NCI-H82 treated with DMSO at 0.1 percent for 48 hours (cell line): ENCODE results near the gene KLC1.

Experiments used
- DNase-seq: peaks from one replicate; lab custom pipeline; 2025; ENCODE audit not compliant: unreplicated experiment; lab: John Stamatoyannopoulos, UW

KLC1 gene

DNA sequence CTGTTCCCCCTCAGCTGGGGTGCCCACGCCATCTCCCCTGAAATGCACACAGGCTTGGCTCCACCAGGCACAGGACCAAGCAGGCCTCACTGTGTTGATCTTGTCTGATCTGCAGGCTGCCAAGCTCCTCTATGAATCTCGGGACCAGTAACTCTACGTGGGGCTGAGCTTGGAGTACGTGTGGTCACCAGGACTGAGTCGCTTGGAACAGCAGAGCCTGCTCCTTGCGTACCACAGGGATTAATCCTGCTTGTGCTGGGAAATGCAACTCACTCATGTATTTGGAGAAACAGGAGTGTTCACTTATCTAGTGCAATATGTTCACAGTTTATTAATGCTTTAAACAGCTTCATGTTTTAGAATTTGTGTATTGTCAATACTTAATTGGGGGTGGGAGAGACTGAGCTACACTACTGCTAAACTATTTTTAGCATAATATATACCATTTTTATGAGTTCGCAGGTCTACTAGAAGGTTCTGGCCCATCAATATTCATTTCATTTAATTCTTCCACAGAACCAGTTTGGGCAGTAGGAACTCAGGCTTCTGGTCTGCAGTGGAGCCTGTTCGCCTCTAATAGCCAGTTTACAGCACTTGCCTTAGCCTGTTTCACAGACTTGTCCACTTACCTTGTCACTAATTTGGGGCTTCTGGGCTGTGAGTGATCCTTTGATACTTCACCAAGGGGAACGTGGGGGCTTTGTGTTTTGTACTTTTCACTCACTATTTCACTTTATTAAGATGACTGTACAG is 104.0 kb downstream of the KLC1 start:
- no peak for DNase-seq

DNA sequence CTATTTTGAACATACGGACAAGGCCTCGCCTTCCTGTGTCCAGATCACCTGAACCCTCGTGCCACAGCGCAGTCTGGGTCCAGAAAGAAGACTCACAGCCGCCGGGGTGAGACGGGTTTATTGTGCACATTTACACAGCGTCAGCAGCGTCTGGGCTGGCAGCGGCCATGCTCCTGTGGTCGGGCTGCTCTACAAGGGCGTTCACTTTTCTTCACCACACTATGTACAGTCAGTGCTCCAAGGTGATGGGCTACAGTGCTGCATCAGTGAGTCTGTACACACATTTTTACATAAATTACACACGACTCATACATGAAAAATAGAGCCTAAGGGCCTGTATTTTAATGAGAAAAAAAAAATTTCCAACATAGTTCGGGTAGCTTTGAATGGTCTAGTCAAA is 104.6 kb downstream of the KLC1 start:
- no peak for DNase-seq

DNA sequence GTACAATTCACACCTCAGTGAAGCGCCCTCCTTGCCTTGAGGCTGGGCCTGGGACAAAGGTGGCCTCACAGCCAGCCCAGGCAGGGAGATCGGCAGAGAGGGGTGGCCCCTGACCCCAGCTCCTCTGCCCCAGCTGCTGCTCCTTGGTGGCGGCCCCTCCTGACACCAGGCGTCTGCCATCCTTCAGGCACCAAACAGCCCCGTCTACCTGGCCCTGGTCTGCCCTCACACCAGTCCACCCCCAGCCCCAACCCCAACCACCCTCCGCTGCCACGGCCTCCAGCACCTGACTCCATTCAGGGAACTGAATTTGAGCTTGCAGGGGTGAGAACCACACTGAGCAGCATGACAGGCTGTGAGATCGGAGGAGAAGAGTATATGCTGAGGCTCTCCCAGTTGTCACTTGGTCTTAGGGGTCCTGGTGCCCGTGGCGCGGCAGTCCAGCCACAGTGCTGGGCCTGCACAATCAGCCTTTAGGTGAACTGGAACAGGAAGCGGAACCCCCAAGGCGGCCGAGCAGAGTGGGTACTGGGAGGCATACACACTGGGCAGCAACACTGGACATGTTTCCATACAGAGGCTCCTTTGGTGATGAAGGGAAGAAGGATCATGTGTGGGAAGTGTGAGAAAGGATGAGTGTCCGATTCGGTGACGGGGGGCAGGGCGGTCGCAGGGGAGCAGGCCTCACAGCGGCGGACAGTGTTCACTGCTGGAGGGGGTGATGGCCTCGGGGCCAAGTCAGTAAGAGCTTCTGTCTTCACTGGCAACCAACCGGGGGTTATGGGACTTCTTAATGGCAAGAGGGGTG is 105.3 kb downstream of the KLC1 start:
- DNase-seq, result no peak

DNA sequence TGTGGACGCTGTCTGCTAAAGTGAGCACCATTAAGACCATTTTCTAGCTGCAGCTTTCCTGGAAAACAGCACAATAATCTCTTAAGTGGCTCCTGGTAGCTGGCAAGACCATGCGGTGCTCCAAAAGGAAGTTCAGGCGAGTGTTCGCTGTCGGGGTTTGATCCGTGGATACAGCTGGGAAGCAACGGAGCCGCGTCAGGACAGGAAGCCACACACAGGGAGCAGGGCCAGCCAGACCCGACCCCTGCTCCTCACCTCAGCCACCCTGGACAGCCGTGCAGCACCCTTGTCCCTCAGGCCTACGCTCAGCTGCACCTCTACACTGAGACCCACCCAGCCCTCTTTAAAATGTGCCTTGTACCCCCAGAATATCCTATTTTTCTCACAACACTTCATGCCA is 106.0 kb downstream of the KLC1 start:
- no peak for DNase-seq

DNA sequence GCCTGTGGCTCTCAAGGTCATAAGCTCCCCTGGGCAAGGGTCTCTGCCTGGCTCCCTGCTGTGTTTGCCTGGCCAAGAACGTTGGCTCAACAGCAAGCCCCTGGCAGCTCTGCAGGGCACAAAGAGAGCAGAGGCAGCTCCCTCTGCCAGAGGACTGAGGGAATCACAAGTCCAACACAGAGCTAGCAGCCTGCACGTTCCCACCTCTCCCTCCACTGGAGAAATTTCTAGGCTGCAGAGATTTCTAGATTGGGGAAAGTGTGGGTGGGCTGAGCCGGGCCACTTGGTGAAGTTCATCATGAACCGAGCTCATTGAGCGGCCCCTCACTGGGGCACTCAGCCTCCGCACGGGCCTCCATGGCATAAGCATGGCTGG is 106.4 kb downstream of the KLC1 start:
- DNase-seq, result no peak

DNA sequence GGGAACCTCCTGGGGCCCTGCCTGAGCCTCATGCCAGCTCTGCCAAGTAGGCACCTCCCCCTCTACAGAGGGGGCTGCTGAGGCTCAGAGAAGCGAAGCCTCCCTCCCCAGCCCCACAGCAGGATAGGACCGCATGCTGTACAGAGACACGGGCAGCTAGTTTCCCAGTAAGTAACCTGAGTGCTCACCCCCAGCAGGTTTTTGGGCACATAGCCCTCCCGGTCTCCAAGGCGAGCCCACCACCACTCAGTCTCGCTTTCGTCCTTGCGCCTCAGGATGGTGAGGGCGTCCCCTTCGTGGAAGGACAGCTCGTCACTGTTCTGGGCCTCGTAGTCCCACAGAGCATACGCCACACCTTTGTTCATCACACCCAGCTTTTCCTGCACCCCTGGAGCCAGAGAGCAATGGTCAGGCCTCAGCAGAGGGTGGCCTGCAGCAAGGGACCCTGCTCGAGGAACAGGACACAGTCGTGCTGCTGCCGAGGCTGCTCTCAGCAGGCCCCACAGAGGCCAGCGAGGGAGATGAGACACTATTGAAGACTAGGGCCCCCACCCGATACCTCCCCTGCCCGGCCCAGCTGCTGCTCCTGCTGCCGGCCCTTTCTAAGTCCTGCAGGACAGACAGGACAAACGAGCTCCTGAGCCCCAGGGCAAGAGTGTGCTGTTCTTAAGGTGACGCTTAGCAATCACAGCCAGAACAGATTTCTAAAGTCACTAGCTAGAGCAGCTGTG is 107.0 kb downstream of the KLC1 start:
- no peak for DNase-seq

DNA sequence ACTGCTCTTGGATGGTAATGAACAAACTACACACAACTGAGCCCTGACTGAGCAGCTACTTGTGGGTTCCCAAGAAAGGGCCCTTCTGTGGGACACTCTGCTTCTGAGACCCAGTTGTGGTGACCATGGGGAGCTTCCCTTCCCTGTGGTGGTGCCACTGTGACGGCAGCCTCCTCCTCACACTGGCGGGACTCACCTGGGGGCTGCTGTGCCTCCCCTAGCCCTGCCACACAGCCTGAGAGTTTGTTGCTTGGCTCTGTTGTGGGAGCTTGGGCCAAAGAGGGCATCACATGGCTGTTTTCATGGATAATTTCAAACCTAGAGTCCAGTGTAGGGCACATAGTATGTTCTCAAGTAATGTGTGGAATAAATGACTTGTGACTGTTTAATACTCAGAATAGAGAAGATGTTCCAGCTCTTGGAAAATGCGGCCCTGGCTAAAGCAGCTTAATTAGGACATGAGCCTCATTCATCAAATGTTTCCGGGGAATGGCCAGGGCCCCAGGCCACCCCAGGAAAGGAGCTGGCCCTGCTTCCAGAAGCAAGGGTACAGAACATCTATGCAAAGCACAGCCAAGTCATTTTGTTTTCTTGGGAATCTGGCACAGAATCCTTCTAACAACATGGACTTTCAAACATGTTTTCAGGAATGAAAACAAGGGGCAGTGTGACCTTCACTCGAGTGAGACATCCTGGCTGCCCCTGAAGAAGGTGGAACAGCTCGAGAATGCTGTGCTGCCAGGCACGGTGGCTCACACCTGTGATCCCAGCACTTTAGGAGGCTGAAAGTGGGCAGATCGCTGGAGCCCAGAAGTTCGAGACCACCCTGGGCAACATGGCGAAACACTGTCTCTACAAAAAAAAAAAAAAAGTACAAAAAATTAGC is 107.8 kb downstream of the KLC1 start:
- no peak for DNase-seq

DNA sequence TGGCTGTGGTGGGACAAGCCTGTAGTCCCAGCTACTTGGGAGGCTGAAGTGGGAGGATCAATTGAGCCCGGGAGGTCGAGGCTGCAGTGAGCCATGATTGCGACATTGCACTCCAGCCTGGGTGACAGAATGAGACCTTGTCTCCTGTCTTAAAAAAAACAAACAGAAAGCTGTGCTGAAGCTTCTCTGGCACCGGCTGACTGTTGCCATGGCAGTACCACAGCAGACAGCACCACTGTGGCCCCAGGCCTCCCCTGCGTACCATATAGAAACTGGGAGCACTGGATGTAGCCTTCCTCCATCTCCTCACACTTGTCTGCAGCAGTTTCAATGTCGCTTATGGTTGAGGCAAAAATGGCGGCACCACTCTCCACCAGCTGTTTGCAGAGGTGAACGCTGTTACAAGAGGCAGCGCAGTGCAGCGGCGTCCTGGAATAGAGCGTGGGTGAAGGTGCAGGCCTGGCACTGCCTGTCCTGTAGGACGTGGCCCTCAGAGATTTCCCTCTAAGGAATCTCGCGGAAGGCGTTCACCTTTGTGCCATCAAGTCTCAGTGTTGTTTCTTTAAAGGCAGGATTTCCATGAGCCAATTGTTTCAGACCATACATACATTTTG is 108.5 kb downstream of the KLC1 start:
- no peak for DNase-seq

DNA sequence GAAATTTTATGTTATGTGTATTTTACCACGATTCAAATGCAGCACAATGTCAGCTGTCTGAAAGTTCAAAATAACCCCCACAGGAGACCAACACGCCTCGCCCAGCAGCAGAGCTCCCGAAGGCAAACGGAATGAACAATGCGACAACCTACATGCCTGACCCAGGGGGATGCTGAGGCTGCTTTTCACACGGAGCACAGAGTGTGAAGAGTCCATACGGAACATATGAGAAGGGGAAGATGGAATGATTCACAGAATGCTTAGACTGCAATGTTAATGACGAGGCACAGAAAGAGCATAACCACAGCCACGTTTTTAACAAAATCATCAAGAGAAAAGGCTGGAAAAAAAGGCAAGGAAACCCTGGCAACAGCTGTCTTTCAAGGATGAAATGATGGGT is 109.2 kb downstream of the KLC1 start:
- DNase-seq, result no peak

DNA sequence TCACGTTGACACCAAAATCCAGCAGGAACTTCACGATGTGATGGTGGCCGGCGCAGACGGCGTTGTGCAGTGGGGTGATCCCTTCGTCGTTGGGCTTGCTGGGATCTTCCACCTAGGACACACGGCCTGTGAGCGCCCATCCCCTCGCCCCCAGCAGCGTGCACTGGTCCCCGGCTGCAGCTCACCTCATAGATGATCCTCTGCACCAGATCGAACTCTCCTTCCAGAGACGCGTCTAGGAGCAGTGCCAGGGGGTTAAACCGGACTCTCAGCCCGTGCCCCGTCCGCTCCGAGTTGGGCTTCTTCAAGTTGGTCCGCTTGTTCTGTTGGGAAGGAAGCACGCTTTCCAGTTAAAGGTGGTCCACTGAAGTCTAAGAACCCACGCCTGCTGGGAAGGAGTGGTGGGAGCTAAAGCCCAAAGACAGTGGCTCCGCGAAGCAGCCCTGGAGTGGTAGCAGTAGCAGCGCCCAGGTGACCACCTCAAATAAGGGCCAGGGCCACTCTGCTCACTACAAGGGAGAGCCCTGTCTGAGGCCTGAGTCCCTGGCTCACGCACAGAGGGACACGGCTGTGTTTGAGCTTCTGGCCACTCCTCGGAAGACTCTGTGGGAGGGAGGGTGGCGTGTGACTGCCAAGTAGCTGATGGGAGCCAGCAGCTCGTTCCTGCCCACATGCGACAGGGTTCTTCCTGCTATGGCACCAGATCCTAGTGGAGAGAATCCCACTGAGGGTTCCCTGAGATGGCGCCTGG is 109.9 kb downstream of the KLC1 start:
- no peak for DNase-seq

DNA sequence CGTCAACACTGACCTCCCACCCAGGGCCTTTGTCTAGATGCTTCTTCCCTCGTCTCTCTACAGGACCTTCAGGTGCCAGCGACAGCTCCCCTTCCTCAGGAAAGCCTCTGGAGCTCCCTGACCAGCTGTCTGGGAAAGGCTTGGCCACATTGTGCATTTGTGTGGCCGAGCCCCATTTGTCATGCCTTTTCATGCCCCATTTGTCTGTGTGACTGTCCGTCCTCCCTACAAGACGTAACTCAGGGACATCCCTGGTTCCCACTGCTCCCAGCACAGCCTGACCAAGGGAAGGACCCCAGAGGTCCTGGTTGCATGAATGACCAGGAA is 110.4 kb downstream of the KLC1 start:
- no peak for DNase-seq

DNA sequence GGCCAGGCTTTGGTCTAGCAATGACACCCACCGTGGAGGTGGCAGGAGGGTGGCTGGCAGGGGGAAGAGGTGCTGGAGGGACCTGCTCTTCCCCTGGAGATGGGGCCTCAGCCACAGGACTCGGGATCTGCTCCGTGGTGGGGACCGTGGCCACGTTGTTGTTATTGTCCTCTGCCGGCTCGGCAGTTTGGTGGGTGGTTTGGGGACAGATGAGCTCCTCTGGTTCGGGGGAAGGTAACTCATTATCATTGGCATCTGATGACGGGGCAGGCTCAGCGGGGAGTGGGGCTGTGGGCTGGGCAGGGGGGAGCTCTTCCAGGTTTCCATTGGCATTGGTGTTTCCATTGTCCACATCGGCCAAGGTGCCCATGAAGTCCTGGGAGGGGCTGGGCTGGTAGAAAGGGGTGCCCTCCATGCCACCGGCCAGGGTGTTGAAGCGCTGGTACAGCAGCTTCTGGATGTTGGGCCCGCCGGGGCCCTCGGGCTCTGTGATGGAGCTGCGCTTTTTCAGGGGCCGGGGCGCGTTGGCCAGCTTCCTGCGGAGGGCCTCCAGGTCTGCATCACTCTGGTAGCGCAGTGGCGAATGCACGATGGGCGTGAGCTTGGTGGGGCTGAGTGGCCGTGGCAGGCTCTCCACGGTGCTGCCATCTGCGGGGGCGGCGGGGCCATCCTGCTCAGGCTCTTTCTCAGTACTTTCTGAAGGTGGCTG is 110.9 kb downstream of the KLC1 start:
- no peak for DNase-seq

DNA sequence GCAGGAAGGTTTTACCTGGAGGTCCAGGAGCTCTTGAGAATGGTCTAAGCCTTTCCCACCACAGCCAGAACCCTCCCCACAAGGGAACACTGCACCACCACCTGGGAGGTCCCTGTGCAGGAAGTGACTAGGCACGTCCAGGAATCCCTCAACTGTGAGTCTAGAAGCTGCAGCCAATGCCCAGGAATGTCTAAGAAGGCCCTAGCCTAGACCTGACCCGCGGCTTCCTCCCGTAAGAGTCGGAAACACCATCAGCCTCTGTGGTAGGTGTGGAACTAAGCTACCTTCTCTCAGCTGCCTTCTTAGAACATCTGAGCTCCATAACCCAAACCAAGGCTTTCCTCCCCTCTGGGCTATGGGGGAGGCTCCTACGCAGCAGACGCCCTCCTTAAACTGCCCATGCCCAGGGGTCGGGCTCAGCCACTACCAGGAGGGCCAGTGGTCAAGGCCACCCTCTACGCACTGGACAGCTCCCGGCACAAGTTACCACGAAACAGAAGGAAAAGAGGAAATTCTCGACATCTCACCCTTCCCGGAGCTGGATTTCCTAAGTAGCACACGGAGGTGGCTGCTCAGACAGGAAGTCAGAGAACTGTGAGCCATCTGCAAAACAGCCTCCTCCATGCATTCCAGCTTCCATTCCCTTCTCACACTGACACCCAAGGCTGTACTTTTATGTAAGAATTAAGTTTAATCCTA is 112.1 kb downstream of the KLC1 start:
- no peak for DNase-seq

DNA sequence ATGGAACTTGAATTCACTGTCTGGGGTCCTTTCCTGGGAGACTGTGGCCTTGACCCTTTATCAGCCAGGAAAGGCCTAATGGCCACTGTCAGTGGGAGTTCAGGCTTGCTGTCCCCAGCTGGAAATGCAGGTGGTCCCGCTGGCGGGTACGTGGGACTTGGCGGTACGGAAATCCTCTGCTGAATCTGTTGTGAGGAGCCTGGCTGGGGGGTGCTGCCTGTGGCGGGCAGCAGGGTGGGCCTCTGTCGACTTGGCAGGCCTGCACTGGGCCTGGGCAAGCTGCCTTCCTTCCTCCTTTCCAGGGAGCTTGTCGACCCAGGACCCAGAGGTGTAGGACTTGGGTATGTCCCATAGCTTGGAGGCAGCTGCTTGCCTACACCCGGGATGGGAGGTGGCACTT is 112.9 kb downstream of the KLC1 start:
- no peak for DNase-seq

DNA sequence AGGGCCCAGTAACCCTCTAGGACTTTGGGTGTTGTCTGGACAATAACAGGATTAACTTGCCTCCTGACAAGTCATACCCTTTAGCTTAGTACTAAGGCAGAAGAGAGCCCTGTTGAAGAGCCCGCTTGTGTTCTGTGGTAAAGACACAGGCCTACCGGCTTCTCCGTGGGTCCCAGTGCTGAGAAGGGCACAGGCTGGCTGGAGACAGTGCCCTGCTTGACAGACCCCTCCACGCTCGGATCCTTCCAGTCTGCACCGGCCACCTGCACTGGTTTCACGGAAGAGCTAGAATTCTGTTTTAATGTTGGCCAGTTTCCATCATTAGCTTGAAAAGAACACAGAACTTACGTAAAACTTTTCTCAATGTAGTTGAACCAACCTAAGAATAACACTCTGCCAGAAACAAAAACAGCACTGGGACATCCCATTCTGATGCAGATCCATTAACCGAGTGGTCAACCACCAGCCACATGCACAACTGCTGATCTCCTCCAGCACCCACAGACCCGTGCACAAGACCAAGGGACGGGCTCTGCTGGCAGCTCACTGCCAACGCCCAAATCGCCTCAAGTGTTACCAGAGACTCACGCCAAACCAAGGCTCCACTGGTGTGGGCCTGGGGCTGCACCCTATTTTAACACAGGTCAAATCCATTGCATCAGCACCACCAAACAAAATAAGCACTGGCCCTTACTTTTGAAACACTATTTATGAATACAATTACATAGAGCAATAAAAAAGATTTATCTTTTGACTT is 113.7 kb downstream of the KLC1 start:
- no peak for DNase-seq

DNA sequence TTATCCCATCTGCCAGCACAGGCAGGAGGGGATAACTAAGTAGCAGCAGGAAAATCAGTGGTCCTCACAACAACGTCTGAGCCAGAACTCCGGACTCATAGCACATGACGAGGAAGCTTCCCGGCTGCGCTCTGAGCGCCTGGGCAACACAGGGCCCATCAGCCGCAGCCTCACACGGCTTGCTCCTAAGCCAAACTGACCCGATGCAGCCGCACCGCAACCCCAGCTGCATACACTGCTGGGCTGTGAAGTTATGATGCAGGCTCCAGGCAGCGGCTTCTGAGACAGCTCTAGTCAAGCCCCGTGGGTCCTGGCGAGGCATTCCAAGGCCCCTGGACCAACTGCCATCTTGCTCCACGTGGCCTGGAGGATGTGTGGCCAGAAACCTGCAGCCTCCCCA is 114.7 kb downstream of the KLC1 start:
- no peak for DNase-seq

DNA sequence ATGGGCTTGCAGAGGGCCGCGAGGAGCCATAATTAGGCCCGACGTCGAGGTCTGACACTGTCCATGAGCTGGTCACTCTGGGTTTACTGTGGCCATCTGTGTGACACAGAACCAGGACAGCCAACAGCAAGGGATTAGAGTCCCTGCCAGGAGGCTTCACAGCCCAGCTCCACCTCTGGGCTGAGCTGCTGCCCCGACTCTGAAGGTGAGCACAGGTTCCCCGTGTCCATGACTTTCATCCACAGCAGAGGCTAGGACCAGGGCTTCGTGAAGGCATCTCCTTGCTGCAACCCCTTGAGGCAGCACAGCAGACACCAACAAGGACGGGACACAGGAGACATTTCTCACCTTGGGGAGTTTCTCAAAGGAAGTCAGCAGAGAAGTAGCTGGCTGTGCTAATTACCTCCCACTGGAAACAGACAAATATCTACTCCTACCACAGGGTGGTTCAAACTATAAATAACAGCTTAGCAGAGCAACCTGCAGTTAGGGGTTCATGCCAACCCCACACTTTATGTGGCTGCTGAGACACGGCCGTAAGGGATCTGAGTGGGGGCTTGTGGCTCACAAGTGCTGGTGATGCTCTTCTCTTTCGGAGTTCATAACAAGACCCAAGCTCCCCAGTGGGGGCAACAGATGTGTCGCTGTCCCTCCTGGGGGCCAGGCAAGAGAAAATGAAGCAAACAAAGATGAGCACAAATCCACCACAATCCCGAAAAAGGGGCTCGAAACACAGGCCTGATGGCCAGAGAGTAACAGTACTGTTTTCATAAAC is 115.8 kb downstream of the KLC1 start:
- DNase-seq, result no peak
